IMR-90 (cell line): Measurements from ENCODE around the gene ZNF512B. TPM values are rescaled to one million over a fixed set of nuclear protein-coding genes. Genes with fewer than 3 reads are reported as not detected.
A peak's percentile ranks its signal among the peaks of the same experiment; 100 is the strongest.

Source experiments
- ATAC-seq: fragments of 200-7000 bp; cut with Tn5 transposase; 2 replicates; pipeline ENCODE4 v1.9.1; 2020; ENCODE audit warnings: low read depth, mild to moderate bottlenecking, moderate library complexity
- BruUV-seq: library from RNA; stranded (reverse); fragments of 400-500 nt; replicated peaks from 2 replicates; lab custom pipeline; 2021; lab: Mats Ljungman, UMichigan
- CTCF ChIA-PET: fragments of 300-600 bp; formaldehyde crosslinking; extraction: SDS; loops from one replicate; lab custom pipeline; 2021; ENCODE audit warnings: antibody characterized with exemption; lab: Yijun Ruan, JAX
- POLR2A ChIA-PET: fragments of 300-600 bp; sonication (Branson Sonifier 250); formaldehyde crosslinking; loops from one replicate; lab custom pipeline; 2022; ENCODE audit warnings: antibody characterized with exemption; ENCODE audit not compliant: unreplicated experiment; lab: Charles Lee
- DNase-seq: peaks from one replicate; pipeline ENCODE4 v3.0.0; 2013
- H2AFZ ChIP-seq: replicated peaks from 2 replicates; pipeline ENCODE3; 2013; ENCODE audit warnings: low read length, mild to moderate bottlenecking; ENCODE audit not compliant: poor library complexity
- H2AK5ac ChIP-seq: 2 replicates; pipeline ENCODE4 v1.6.1; 2013; ENCODE audit warnings: low read depth, low read length, inconsistent platforms
- H2AK9ac ChIP-seq: replicated peaks from 2 replicates; pipeline ENCODE3; 2013; ENCODE audit warnings: mild to moderate bottlenecking, low read depth, low read length, moderate library complexity; ENCODE audit not compliant: poor library complexity
- H2BK120ac ChIP-seq: 2 replicates; pipeline ENCODE4 v1.6.1; 2013; ENCODE audit warnings: low read depth, low read length, inconsistent platforms
- H2BK15ac ChIP-seq: 3 replicates; pipeline ENCODE4 v1.6.1; 2013; ENCODE audit warnings: low read depth, low read length, inconsistent platforms
- H2BK20ac ChIP-seq: 2 replicates; pipeline ENCODE4 v1.6.1; 2013; ENCODE audit warnings: low read depth, mild to moderate bottlenecking, inconsistent platforms, low read length, moderate library complexity
- H2BK5ac ChIP-seq: 2 replicates; pipeline ENCODE4 v1.6.1; 2013; ENCODE audit warnings: mild to moderate bottlenecking, low read depth, low read length, inconsistent platforms; ENCODE audit not compliant: poor library complexity, severe bottlenecking
- H3K14ac ChIP-seq: replicated peaks from 2 replicates; pipeline ENCODE4 v1.6.1; 2013; ENCODE audit warnings: low read depth, low read length, inconsistent platforms
- H3K18ac ChIP-seq: 2 replicates; pipeline ENCODE4 v1.6.1; 2013; ENCODE audit warnings: low read depth, low read length, control low read depth
- H3K23ac ChIP-seq: 2 replicates; pipeline ENCODE4 v1.6.1; 2013; ENCODE audit warnings: low read depth, low read length, inconsistent platforms
- H3K27ac ChIP-seq: 2 replicates; pipeline ENCODE4 v1.5.1; 2013; ENCODE audit warnings: mild to moderate bottlenecking, control low read depth, low read length; ENCODE audit not compliant: insufficient read depth
- H3K27me3 ChIP-seq: 2 replicates; pipeline ENCODE4 v1.6.1; 2013; ENCODE audit warnings: low read length; ENCODE audit not compliant: control insufficient read depth, insufficient read depth
- H3K36me3 ChIP-seq: 2 replicates; pipeline ENCODE4 v1.6.1; 2013; ENCODE audit warnings: low read length, mixed read lengths; ENCODE audit not compliant: control insufficient read depth, insufficient read depth
- H3K4ac ChIP-seq: 2 replicates; pipeline ENCODE4 v1.6.1; 2013; ENCODE audit warnings: low read depth, low read length, inconsistent platforms
- H3K4me1 ChIP-seq: 2 replicates; pipeline ENCODE4 v1.6.1; 2013; ENCODE audit warnings: low read length, mixed read lengths; ENCODE audit not compliant: control insufficient read depth, insufficient read depth
- H3K4me2 ChIP-seq: 2 replicates; pipeline ENCODE4 v1.6.1; 2013; ENCODE audit warnings: low read depth, mild to moderate bottlenecking, control low read depth, low read length, moderate library complexity
- H3K4me3 ChIP-seq: 2 replicates; pipeline ENCODE4 v1.5.1; 2013; ENCODE audit warnings: low read depth, mild to moderate bottlenecking, control low read depth, low read length, moderate library complexity; ENCODE audit not compliant: insufficient read depth
- H3K56ac ChIP-seq: 2 replicates; pipeline ENCODE4 v1.6.1; 2013; ENCODE audit warnings: low read length, inconsistent platforms; ENCODE audit not compliant: insufficient read depth; ENCODE audit errors: extremely low read depth
- H3K79me1 ChIP-seq, 2 experiments: 2 replicates each; pipeline ENCODE4 v1.6.1; 2013; ENCODE audit warnings: low read length in 2 of 2, inconsistent platforms in 1 of 2, low read depth in 1 of 2
- H3K9ac ChIP-seq: 2 replicates; pipeline ENCODE4 v1.6.1; 2013; ENCODE audit warnings: low read depth, low read length, control low read depth
- H3K9me1 ChIP-seq: 2 replicates; pipeline ENCODE4 v1.6.1; 2013; ENCODE audit warnings: low read length, inconsistent platforms; ENCODE audit not compliant: insufficient read depth
- H3K9me3 ChIP-seq: 2 replicates; pipeline ENCODE4 v1.6.1; 2013; ENCODE audit warnings: low read length; ENCODE audit not compliant: control insufficient read depth, insufficient read depth
- H4K20me1 ChIP-seq: 2 replicates; pipeline ENCODE4 v1.6.1; 2013; ENCODE audit warnings: low read length, inconsistent platforms; ENCODE audit not compliant: insufficient read depth
- H4K5ac ChIP-seq: 2 replicates; pipeline ENCODE4 v1.6.1; 2013; ENCODE audit warnings: mild to moderate bottlenecking, low read depth, low read length, control low read depth
- H4K8ac ChIP-seq, 2 experiments: 2 replicates each; pipeline ENCODE4 v1.6.1; 2013; ENCODE audit warnings: low read depth in 2 of 2, low read length in 2 of 2, control low read depth in 1 of 2, inconsistent platforms in 1 of 2
- H4K91ac ChIP-seq: 2 replicates; pipeline ENCODE4 v1.6.1; 2013; ENCODE audit warnings: low read depth, low read length, inconsistent platforms; ENCODE audit not compliant: insufficient read depth
- BHLHE40 ChIP-seq: fragments of 150-350 bp; IDR thresholded peaks from 2 replicates; pipeline ENCODE4 v1.6.1; 2016; ENCODE audit warnings: mild to moderate bottlenecking, low read depth, low read length
- CHD1 ChIP-seq: IDR thresholded peaks from 2 replicates; pipeline ENCODE4 v1.6.1; 2012; ENCODE audit warnings: low read depth, low read length, improper control_type of control experiment
- MXI1 ChIP-seq: IDR thresholded peaks from 2 replicates; pipeline ENCODE4 v1.6.1; 2012; ENCODE audit warnings: low read depth, mild to moderate bottlenecking, low read length, moderate library complexity, borderline replicate concordance
- POLR2A ChIP-seq: IDR thresholded peaks from 2 replicates; pipeline ENCODE4 v1.6.1; 2012; ENCODE audit warnings: mild to moderate bottlenecking, low read depth, low read length
- RFX5 ChIP-seq: IDR thresholded peaks from 2 replicates; pipeline ENCODE4 v1.8.0; 2012; ENCODE audit warnings: low read depth, mild to moderate bottlenecking, low read length, moderate library complexity
- WGBS, 2 experiments: methylation state at CpG; one replicate each; pipeline versions ENCODE4 v1.1.5 to v1.1.7; 2013; ENCODE audit warnings: missing lambda C conversion rate in 2 of 2; ENCODE audit not compliant: insufficient read length in 1 of 2; ENCODE audit errors: extremely low coverage in 2 of 2; 5-methylcytosine and 5-hydroxymethylcytosine counted together
- dilution Hi-C: fragments of 300-500 bp; cut with HindIII; formaldehyde crosslinking; loops from one replicate; pipeline ENCODE4 v1.14.3; 2018; ENCODE audit warnings: low sequenced_read_pairs; ENCODE audit not compliant: unreplicated experiment
- in situ Hi-C: fragments of 300-500 bp; cut with MboI; formaldehyde crosslinking; loops from 3 replicates; pipeline ENCODE4 v1.14.3; 2019; ENCODE audit warnings: low sequenced_read_pairs, inconsistent platforms, mixed read lengths
- intact Hi-C: fragments of 100-400 bp; cut with micrococcal nuclease; formaldehyde crosslinking; loops from 2 replicates; pipeline ENCODE4 v1.10.0; 2022
- polyA plus RNA-seq, 3 experiments: library from polyadenylated mRNA; depleted of rRNA; stranded (reverse); fragments of >200 nt; gene quantifications; 2 replicates each; pipeline ENCODE4 v1.2.3, GENCODE V29; 2012; ENCODE audit warnings: low replicate concordance in 1 of 3
- total RNA-seq: library from RNA; depleted of rRNA; stranded (reverse); fragments of >200 nt; gene quantifications from 2 replicates; pipeline ENCODE4 v1.2.3, GENCODE V29; 2012
- TF ChIP-seq, protein P1 (sequence below): conservative IDR thresholded peaks from 2 replicates; pipeline ENCODE4 v1.5.1; 2012; ENCODE audit warnings: mild to moderate bottlenecking, low read depth, low read length, improper control_type of control experiment
- TF ChIP-seq, protein P2 (sequence below): fragments of 150-350 bp; IDR thresholded peaks from 2 replicates; pipeline ENCODE4 v1.6.1; 2016; ENCODE audit warnings: low read depth, mild to moderate bottlenecking, low read length, moderate library complexity, borderline replicate concordance
- TF ChIP-seq, protein P3 (sequence below): fragments of 150-350 bp; IDR thresholded peaks from 2 replicates; pipeline ENCODE4 v1.6.1; 2017; ENCODE audit warnings: mild to moderate bottlenecking, antibody characterized with exemption, low read length, low read depth

ZNF512B gene
- total and polyA plus RNA-seq, 2 of the 4 experiments (the other 2 are of a cell fraction), result 6.5 to 15.6 TPM

DNA sequence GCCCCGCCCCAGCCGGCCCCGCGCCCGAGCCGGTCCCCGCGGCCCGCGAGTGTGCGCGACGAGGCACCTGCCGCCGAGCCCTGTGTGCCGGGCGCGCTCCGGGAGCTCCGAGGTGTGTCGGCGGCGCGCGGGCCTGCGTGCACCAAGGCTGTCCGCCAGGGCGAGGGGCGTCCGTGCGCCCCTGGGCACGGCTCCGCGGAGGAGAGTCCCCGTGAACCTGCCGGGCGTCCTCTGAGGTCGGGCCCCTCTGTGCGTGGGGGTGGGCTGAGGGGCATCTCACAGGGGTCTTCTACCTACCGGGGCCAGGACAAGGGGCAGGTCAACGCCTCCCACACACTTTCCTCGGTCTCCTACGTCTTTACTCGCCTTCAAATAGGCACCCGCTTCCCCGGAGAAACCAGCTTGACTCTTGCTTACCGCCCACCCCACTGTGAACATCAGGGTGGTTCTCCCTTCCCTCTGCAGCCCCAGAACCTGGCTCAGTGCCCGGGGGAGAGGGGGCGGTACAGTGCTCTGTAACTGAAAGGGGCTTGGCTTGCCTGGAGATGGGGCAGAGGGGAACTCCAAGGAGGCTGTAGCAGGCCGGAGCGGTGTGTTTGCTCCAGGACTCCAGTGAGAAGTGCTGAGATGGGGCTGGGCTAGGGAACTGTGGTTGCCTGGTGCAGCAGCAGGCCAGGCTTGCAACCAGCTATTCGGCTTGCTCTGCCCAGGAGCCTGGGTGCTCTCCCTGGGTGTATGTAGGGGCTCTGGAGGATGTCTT is 10.0 kb upstream of the ZNF512B start, which contains the start of gene SAMD10:
Gene SAMD10 (minus strand): TSS at position 86 of the 760 bp plus-strand sequence. CDS start 175 bp downstream, outside the sequence.
- dilution Hi-C loops (no loop called here), in situ Hi-C loops (loop anchor here (10.0 kb wide), 1 partner anchor 445 kb away; the partner anchor contains the start of gene PTK6)

More for the DNA sequence above, 10.0 kb upstream of the ZNF512B start, which contains the start of gene SAMD10:
- TF ChIP-seq RFX5 (no peak), MXI1 (no peak), POLR2A (no peak), CHD1 (no peak), BHLHE40 (no peak)
- TF ChIP-seq, protein P1, sequence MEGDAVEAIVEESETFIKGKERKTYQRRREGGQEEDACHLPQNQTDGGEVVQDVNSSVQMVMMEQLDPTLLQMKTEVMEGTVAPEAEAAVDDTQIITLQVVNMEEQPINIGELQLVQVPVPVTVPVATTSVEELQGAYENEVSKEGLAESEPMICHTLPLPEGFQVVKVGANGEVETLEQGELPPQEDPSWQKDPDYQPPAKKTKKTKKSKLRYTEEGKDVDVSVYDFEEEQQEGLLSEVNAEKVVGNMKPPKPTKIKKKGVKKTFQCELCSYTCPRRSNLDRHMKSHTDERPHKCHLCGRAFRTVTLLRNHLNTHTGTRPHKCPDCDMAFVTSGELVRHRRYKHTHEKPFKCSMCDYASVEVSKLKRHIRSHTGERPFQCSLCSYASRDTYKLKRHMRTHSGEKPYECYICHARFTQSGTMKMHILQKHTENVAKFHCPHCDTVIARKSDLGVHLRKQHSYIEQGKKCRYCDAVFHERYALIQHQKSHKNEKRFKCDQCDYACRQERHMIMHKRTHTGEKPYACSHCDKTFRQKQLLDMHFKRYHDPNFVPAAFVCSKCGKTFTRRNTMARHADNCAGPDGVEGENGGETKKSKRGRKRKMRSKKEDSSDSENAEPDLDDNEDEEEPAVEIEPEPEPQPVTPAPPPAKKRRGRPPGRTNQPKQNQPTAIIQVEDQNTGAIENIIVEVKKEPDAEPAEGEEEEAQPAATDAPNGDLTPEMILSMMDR, result no peak
- TF ChIP-seq, protein P2, sequence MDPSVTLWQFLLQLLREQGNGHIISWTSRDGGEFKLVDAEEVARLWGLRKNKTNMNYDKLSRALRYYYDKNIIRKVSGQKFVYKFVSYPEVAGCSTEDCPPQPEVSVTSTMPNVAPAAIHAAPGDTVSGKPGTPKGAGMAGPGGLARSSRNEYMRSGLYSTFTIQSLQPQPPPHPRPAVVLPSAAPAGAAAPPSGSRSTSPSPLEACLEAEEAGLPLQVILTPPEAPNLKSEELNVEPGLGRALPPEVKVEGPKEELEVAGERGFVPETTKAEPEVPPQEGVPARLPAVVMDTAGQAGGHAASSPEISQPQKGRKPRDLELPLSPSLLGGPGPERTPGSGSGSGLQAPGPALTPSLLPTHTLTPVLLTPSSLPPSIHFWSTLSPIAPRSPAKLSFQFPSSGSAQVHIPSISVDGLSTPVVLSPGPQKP, result no peak
- TF ChIP-seq, protein P3, sequence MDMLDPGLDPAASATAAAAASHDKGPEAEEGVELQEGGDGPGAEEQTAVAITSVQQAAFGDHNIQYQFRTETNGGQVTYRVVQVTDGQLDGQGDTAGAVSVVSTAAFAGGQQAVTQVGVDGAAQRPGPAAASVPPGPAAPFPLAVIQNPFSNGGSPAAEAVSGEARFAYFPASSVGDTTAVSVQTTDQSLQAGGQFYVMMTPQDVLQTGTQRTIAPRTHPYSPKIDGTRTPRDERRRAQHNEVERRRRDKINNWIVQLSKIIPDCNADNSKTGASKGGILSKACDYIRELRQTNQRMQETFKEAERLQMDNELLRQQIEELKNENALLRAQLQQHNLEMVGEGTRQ, result no peak
- Histone ChIP-seq H3K18ac (no peak within 1 kb of the TSS), H3K9me3 (no peaks in the 10 kb centered on the region), H2BK15ac (no peak within 1 kb of the TSS), H4K8ac (peak within 1 kb of the TSS; percentile 91 to 94), H4K5ac (peak within 1 kb of the TSS; percentile 91), H3K56ac (no peak within 1 kb of the TSS), H3K9me1 (peaks cover 20% of the 10 kb centered on the region), H2BK120ac (peak within 1 kb of the TSS; percentile 19), H2AK9ac (peak within 1 kb of the TSS; percentile 91), H2BK20ac (no peak within 1 kb of the TSS), H3K4me1 (peaks cover 31% of the 10 kb centered on the region), H3K23ac (peak within 1 kb of the TSS; percentile 44; the same call in 1 of the 2 replicates), H2AK5ac (peak within 1 kb of the TSS; percentile 54), H3K4me3 (peak within 1 kb of the TSS; percentile 42), H4K20me1 (peaks cover 10% of the 10 kb centered on the region; the same call in 1 of the 2 replicates), H3K14ac (peak within 1 kb of the TSS; percentile 22), H4K91ac (peak within 1 kb of the TSS; percentile 76), H3K79me1 (peaks cover 21 to 34% of the 10 kb centered on the region in 2 experiments), H3K36me3 (peaks cover 7% of the 10 kb centered on the region), H2AFZ (peak within 1 kb of the TSS; percentile 100), H3K4me2 (peak within 1 kb of the TSS; percentile 77), H3K4ac (peak within 1 kb of the TSS; percentile 74), H3K27me3 (no peaks in the 10 kb centered on the region), H3K9ac (peak within 1 kb of the TSS; percentile 18; the same call in 1 of the 2 replicates), H3K27ac (no peak within 1 kb of the TSS; the same call in 1 of the 2 replicates), H2BK5ac (peak within 1 kb of the TSS; percentile 14)
- DNase-seq, result peak; percentile 53
- no TSS peak for BruUV-seq
- peak; percentile 1; the same call in 1 of the 2 replicates for ATAC-seq
- intact Hi-C loops, result loop anchor here (1.0 to 2.0 kb wide), 2 partner anchors 77 to 141 kb away; no protein-coding TSS in a partner anchor
- ChIA-PET CTCF (interaction anchor here (1.3 kb wide), 1 partner anchor 140 kb away, joined by 3 read pairs; no protein-coding TSS in a partner anchor), POLR2A (interaction anchor here (1.0 kb wide), 1 partner anchor 114 kb away, joined by 4 read pairs; the partner anchor contains the start of gene TPD52L2)
- WGBS, 2 experiments, result 4% methylated on average over 18 of the region's 52 CpGs; no CpG with 5 or more reads in 1 of the 2 experiments
